Fibroblast of the aortic adventitia (primary cell): ENCODE measurements around the gene OLFML2B. TPM values are rescaled to one million over a fixed set of nuclear protein-coding genes. Genes with fewer than 3 reads are reported as not detected.
A peak's percentile ranks its signal among the peaks of the same experiment; 100 is the strongest.

Experiments used
- DNase-seq: peaks from one replicate; pipeline ENCODE4 v3.0.0-alpha.2; 2010; ENCODE audit warnings: low read depth
- H3K4me3 ChIP-seq: 2 replicates; pipeline ENCODE4 v1.5.1; 2011; ENCODE audit warnings: low read depth, mild to moderate bottlenecking, control low read depth, low read length, moderate library complexity
- CTCF ChIP-seq: IDR thresholded peaks from 2 replicates; pipeline ENCODE4 v1.5.1; 2011; ENCODE audit warnings: mild to moderate bottlenecking, low read length, control low read depth, inconsistent platforms; ENCODE audit not compliant: insufficient read depth
- total RNA-seq: library from RNA; depleted of rRNA; stranded (reverse); fragments of >200 nt; gene quantifications from 2 replicates; pipeline ENCODE4 v1.2.3, GENCODE V29; 2012; ENCODE audit warnings: low replicate concordance

Gene OLFML2B
- total RNA-seq, 1 donor: 14.5 TPM

- DNase-seq: no peak
- no peak overlapping the region for H3K4me3 ChIP-seq
- TF ChIP-seq CTCF: no peak
Observed at GRCh38 chr1:161993576-161993975, 30.1 kb downstream of the OLFML2B start.

- TF ChIP-seq CTCF: no peak
- no peak for DNase-seq
- H3K4me3 ChIP-seq: no peak overlapping the region
Observed at GRCh38 chr1:161989786-161990185, 33.9 kb downstream of the OLFML2B start.

GRCh38 chr1:161989108-161989507 is 34.6 kb downstream of the OLFML2B start:
- H3K4me3 ChIP-seq: no peak overlapping the region
- no peak for TF ChIP-seq CTCF
- DNase-seq: no peak

GRCh38 chr1:161988413-161988812 is 35.3 kb downstream of the OLFML2B start:
- no peak overlapping the region for H3K4me3 ChIP-seq
- no peak for TF ChIP-seq CTCF

GRCh38 chr1:161987872-161988271 is 35.8 kb downstream of the OLFML2B start:
- TF ChIP-seq CTCF: no peak
- H3K4me3 ChIP-seq: no peak overlapping the region
- DNase-seq: no peak

More at GRCh38 chr1:161988413-161988812, 35.3 kb downstream of the OLFML2B start:
- DNase-seq: no peak

- DNase-seq: peak; percentile 52
- no peak overlapping the region for H3K4me3 ChIP-seq
- no peak for TF ChIP-seq CTCF
Observed at GRCh38 chr1:161987303-161987702, 36.4 kb downstream of the OLFML2B start.

- peak; percentile 66 for DNase-seq
- TF ChIP-seq CTCF: no peak
- H3K4me3 ChIP-seq: no peak overlapping the region
Observed at GRCh38 chr1:161986328-161986727, 37.3 kb downstream of the OLFML2B start.
